ENCODE results near the gene SRCAP. TPM values are rescaled to one million over a fixed set of nuclear protein-coding genes. Genes with fewer than 3 reads are reported as not detected.

The SRCAP gene
- total RNA-seq, 1 donor from 2014 or later = 4.6 TPM

DNA sequence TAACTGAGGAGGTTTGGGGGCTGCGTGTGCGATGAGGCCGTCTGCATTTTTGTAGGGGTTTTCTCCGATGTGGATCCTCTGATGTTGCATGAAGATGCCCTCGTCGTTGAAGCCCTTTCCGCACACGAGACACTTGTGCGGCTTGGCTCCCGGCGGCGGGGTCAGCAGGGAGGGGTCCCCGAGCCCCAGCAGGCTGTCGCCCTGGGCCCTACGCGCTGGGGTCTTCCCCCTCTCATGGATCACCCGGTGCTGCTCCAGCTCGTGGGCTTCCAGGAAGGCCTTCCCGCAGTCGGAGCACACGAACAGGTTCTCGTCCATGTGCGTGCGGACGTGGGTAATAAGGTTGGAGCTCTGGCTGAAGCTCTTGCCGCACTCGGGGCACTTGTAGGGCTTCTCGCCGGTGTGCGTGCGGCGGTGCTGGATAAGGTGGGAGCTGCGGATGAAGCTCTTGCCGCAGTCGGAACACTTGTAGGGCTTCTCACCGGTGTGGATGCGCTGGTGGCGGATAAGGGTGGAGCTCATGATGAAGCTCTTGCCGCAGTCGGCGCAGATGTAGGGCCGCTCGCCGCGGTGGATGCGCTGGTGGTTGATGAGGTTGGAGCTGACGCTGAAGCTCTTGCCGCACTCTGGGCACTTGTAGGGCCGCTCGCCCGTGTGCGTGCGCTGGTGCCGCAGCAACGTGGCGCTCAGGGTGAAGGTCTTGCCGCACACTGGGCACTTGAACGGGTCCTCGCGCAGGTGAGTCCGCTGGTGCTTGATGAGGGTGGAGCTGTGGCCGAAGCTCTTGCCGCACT, 83.7 kb downstream of the SRCAP start:
- H3K79me2 ChIP-seq (ENCODE audit: low read depth) = peaks cover 29% of the 10 kb centered on the region
- no peak overlapping the region for H3K27ac Mint-ChIP-seq
- H3K27ac ChIP-seq = no peak overlapping the region
- H4K20me1 ChIP-seq (ENCODE audit: low read depth) = peaks cover 46% of the 10 kb centered on the region
- no peak overlapping the region for H3K4me3 Mint-ChIP-seq
- H3K27me3 ChIP-seq = no peaks in the 10 kb centered on the region
- no peak for DNase-seq (ENCODE audit: low spot score)
- H3K9me3 Mint-ChIP-seq = no peaks in the 10 kb centered on the region
- H3K36me3 Mint-ChIP-seq = peaks cover 8% of the 10 kb centered on the region
- H3K4me3 ChIP-seq = no peak overlapping the region
- H3F3A ChIP-seq (ENCODE audit: low read depth) = peaks cover 29% of the 10 kb centered on the region
- H3K4me2 ChIP-seq = no peak overlapping the region
- H3K36me3 ChIP-seq = no peaks in the 10 kb centered on the region
- H2AFZ ChIP-seq (replicated peaks) = no peak overlapping the region
- H3K9me3 ChIP-seq (ENCODE audit: low read depth) = no peaks in the 10 kb centered on the region
- peaks cover 19% of the 10 kb centered on the region for H3K4me1 Mint-ChIP-seq
- peaks cover 12% of the 10 kb centered on the region for H3K4me1 ChIP-seq
- H3K9ac ChIP-seq = no peak overlapping the region
- H3K27me3 Mint-ChIP-seq (ENCODE audit: insufficient read depth, low read depth) = peaks cover 10% of the 10 kb centered on the region
- TF ChIP-seq EZH2 (IDR thresholded peaks at IDR 0.05) = no peak
- no peak for TF ChIP-seq CTCF (IDR thresholded peaks at IDR 0.05)
- no peak for TF ChIP-seq EZH2phosphoT487 (IDR thresholded peaks at IDR 0.05)

DNA sequence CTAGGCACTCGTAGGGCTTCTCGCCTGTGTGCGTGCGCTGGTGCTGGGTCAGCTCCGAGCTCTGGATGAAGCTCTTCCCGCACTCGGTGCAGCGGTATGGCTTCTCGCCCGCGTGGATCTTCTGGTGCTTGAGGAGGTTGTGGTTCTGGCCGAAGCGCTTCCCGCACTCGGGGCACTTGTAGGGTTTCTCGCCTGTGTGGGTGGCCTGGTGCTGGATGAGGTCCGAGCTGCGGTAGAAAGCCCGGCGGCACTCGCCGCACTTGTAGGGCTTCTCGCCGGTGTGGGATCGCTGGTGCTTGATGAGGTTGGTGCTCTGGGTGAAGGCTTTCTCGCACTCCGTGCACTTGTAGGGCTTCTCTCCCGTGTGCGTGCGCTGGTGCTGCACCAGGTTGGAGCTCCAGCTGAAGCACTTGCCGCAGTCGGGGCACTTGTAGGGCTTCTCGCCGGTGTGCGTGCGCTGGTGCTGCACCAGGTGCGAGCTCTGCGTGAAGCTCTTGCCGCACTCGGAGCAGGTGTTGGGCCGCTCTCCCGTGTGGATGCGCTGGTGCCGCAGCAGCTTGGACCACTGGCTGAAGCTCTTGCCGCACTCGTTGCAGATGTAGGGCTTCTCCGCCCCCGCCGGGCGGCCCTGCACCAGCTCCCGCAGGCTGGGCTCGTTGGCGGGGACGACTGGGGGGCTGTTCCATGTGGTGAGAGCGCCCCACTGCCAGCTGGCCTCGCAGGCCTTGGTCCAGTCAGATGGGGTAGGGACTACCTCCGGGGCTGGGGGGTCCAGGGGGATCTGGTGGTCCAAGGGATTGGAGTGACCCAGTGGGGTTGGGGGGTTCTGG, 84.5 kb downstream of the SRCAP start:
- DNase-seq (ENCODE audit: low spot score) = no peak
- Histone ChIP-seq H3K79me2 (ENCODE audit: low read depth) (peaks cover 29% of the 10 kb centered on the region), H3F3A (ENCODE audit: low read depth) (peaks cover 28% of the 10 kb centered on the region), H4K20me1 (ENCODE audit: low read depth) (peaks cover 38% of the 10 kb centered on the region), H3K4me2 (no peak overlapping the region), H3K36me3 (no peaks in the 10 kb centered on the region), H3K27ac (no peak overlapping the region), H3K9me3 (ENCODE audit: low read depth) (no peaks in the 10 kb centered on the region), H3K4me1 (peaks cover 13% of the 10 kb centered on the region), H3K4me3 (no peak overlapping the region), H3K27me3 (no peaks in the 10 kb centered on the region), H2AFZ (replicated peaks) (no peak overlapping the region), H3K9ac (no peak overlapping the region)
- Mint-ChIP-seq H3K36me3 (peaks cover 8% of the 10 kb centered on the region), H3K4me3 (no peak overlapping the region), H3K27me3 (ENCODE audit: insufficient read depth, low read depth) (peaks cover 13% of the 10 kb centered on the region), H3K4me1 (peaks cover 21% of the 10 kb centered on the region), H3K9me3 (no peaks in the 10 kb centered on the region), H3K27ac (no peak overlapping the region)
- TF ChIP-seq EZH2phosphoT487 (IDR thresholded peaks at IDR 0.05) (no peak), CTCF (IDR thresholded peaks at IDR 0.05) (no peak), EZH2 (IDR thresholded peaks at IDR 0.05) (no peak)

DNA sequence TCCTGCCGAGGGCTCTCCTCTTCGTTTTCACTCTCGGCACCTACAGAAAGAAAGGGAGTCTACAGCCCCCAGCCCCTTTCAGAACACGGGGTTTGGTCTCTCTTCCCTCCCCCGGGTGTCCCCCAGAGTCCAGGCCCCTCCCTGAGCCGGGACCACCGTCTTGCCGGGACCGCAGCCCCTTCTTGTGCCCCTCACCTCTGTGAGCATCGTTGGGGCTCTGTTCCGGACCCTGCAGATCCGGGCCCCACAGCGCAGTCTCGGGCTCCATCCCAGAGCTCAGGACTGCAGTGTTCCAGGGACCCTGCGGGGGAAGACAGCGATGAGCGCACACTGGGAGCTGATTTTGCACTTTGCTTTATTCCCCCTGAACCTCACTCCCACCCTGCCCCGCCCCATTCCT, 85.2 kb downstream of the SRCAP start:
- H3K27me3 Mint-ChIP-seq (ENCODE audit: insufficient read depth, low read depth) = peaks cover 10% of the 10 kb centered on the region
- H3F3A ChIP-seq (ENCODE audit: low read depth) = peaks cover 21% of the 10 kb centered on the region
- peak overlapping the region; percentile 90 for H3K4me3 Mint-ChIP-seq
- no peak overlapping the region for H3K9ac ChIP-seq
- no peak overlapping the region for H3K27ac Mint-ChIP-seq
- peaks cover 29% of the 10 kb centered on the region for H3K79me2 ChIP-seq (ENCODE audit: low read depth)
- no peak overlapping the region for H3K4me2 ChIP-seq
- peaks cover 6% of the 10 kb centered on the region for H3K4me1 ChIP-seq
- no peak overlapping the region for H3K27ac ChIP-seq
- DNase-seq (ENCODE audit: low spot score) = no peak
- H3K36me3 Mint-ChIP-seq = peaks cover 8% of the 10 kb centered on the region
- H3K9me3 ChIP-seq (ENCODE audit: low read depth) = no peaks in the 10 kb centered on the region
- TF ChIP-seq EZH2phosphoT487 (IDR thresholded peaks at IDR 0.05) (no peak), EZH2 (IDR thresholded peaks at IDR 0.05) (no peak), CTCF (IDR thresholded peaks at IDR 0.05) (no peak)
- peaks cover 30% of the 10 kb centered on the region for H4K20me1 ChIP-seq (ENCODE audit: low read depth)
- H3K4me1 Mint-ChIP-seq = peaks cover 14% of the 10 kb centered on the region
- H3K36me3 ChIP-seq = no peaks in the 10 kb centered on the region
- H3K4me3 ChIP-seq = no peak overlapping the region
- H2AFZ ChIP-seq (replicated peaks) = no peak overlapping the region
- H3K27me3 ChIP-seq = no peaks in the 10 kb centered on the region
- H3K9me3 Mint-ChIP-seq = no peaks in the 10 kb centered on the region

Data from neural progenitor cell (in vitro differentiated cells).